ENCODE measurements around the gene MTIF3.
"Not testable (repeated sequence)": the region's sequence is repeated elsewhere in the genome, so short reads cannot be mapped to it uniquely, and the experiment has no call there.

The MTIF3 gene

GRCh38 chr13:27408074-27408473 is 42.3 kb downstream of the MTIF3 start:
- DNase-seq = no peak

GRCh38 chr13:27406178-27406939 is 44.0 kb downstream of the MTIF3 start:
- DNase-seq = peak in 1 of 2 experiments; percentile 6

- DNase-seq = no peak
These were observed 44.7 kb downstream of the MTIF3 start for GRCh38 chr13:27405546-27406134.

GRCh38 chr13:27404680-27405079 is 45.7 kb downstream of the MTIF3 start:
- no peak for DNase-seq

GRCh38 chr13:27403727-27404385 is 46.5 kb downstream of the MTIF3 start:
- DNase-seq = no peak

- no peak for DNase-seq
These were observed 47.1 kb downstream of the MTIF3 start for GRCh38 chr13:27403203-27403678.

- DNase-seq = no peak
These were observed 49.2 kb downstream of the MTIF3 start for GRCh38 chr13:27401210-27401609.

GRCh38 chr13:27400405-27400804 is 50.0 kb downstream of the MTIF3 start:
- not testable (repeated sequence) for DNase-seq

- DNase-seq = no peak
These were observed 52.0 kb downstream of the MTIF3 start for GRCh38 chr13:27398360-27398759.

GRCh38 chr13:27396252-27396846 is 54.0 kb downstream of the MTIF3 start:
- DNase-seq = no peak

GRCh38 chr13:27395007-27395510 is 55.3 kb downstream of the MTIF3 start:
- DNase-seq = no peak

- DNase-seq = no peak
These were observed 57.3 kb downstream of the MTIF3 start for GRCh38 chr13:27393101-27393500.

- no peak for DNase-seq
These were observed 58.9 kb downstream of the MTIF3 start for GRCh38 chr13:27391471-27391870.

GRCh38 chr13:27389891-27390290 is 60.5 kb downstream of the MTIF3 start:
- no peak for DNase-seq

- DNase-seq = no peak
These were observed 62.1 kb downstream of the MTIF3 start for GRCh38 chr13:27388241-27388640.
